CD4-positive, alpha-beta T cell treated with Interleukin-21 for 1 hour (primary cell): ENCODE data around the gene SH3RF1.

ENCODE experiments used
- DNase-seq: peaks from one replicate; pipeline ENCODE4 v3.0.0-alpha.2; 2020

The SH3RF1 gene

DNA sequence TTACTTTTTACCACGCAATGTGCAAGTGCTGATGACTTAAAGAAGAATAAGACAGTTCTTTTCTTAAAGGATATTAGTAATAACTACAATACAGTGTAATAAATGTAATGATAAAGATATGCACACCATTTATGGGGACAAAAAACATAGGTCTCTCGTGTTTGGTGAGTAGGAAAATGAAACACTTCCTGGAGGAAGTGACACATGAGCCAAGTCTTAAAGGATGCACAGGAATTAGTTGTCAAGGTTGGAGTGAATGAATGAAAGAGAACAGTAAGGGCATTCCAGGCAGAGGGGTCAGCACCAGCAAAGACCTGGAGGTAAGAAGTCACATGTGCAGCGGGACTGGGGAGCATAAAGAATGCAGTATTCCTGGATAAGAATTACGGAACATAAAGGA is 112.7 kb downstream of the SH3RF1 start:
- no peak for DNase-seq

DNA sequence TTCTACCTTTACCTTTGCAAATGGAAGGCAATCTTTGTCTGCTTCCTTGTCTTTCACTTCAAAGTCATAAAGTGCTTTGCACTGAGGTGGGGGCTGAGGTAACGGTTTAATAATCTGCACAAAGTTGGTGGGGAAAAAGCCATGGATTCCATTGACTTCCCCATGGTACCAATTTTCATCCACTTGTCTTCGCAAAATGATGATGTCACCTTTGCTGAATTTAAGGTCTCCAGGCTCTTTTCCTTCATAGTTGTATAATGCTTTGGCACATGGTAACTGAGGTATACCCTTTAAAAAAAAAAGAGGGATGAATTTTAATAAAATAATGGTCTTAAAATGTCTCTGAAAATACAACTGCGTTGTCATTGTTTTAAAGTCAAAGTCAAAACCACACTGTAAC is 114.4 kb downstream of the SH3RF1 start:
- DNase-seq: no peak

DNA sequence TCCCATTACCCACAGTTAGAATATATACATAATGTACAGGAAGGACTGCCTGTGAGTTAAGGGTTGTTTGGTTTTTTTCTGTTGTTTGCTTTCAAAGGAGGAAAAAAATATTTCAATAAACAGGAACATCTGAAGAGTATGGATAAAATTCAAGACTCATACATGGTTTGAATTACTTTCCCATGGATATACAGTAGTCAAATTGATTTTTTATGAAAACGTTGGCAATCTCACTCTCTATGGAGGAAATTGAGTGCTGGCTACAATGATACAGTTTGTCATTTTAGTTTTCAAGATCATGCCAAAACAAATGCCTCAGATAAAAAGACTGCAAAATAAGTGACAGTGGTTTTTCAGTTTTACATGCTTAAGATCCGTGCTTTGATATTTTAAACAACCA is 116.6 kb downstream of the SH3RF1 start:
- no peak for DNase-seq

DNA sequence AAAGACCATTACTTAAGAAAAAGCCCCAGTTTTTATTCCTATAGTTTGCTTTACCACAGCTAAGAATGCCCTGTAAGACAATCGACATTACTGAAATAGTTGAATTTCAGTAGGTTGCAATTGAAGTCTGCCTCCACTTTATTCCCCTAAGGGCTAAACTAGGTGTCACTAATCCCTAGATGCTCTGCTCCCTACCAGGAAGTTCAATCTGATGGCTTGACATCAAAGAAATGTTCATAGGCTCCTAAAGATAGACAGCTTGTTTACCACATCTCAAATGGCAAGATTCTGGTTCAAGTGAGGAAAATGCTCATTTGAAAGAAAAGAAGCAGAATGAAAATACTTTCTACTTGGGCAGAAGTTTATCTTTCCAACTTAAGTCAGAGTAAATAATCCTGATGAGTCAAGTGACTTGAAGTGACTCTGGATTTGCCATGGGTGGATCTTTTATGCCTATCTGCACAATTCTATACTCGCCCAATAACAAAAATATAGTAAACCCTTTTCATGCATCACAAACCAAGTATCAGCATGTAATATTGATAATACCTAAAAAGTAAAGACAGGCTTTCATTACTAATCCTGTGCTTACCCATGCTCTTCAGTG is 117.2 kb downstream of the SH3RF1 start:
- no peak for DNase-seq

DNA sequence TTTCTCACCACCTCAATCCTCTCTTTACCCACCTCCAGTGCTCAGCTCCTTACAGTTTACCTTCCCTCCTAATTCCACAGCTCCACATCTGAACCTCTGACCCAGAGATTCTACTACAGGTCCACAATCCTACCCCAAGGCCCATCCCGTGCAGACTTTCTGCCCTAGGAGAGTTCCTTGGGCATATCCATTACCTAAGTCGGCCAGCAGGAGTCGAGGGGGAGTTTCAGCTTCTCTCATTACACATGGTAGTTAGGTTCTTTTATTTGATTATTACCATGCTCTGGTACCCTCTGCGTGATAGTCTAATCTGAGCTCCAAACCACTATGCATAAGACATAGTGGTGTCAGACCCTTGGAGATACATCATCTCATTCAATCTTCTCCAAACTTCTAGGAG is 117.9 kb downstream of the SH3RF1 start:
- DNase-seq: no peak

DNA sequence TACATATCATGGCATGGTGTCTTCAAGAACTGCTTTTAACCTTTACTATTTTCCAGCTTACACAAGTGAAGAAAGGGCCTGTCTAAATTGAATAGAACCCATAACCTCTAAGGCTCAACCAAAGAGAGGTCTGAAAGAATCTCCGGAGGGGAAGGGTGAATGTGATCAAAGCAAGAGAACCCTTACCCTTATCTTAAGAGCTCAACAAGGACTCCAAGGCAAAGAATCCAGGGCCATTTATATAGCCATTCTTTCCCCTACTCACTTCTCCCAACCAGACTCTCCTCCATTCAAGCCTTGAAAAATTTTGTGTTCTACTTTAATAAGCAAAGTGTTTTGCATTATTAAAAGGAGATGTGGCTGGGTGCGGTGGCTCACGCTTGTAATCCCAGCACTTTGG is 118.7 kb downstream of the SH3RF1 start:
- no peak for DNase-seq

DNA sequence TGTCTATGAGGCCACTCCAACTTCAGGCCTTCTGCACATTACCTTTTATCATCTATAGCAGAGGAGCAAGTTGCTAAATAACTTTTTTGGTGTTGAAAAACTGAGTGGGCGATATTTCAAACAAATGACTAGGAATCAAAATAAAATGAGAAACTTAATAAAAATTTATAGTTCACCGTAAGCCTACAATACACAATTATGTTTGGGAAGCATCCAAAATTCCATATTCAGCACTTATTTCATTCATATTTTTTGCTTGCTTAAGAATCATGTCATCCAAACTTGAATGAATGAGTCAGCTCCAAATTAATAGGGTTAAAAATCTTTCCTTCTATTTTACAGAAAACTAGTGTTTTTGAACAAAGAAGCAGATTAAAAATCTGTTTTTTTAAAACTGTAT is 119.1 kb downstream of the SH3RF1 start:
- DNase-seq: no peak

DNA sequence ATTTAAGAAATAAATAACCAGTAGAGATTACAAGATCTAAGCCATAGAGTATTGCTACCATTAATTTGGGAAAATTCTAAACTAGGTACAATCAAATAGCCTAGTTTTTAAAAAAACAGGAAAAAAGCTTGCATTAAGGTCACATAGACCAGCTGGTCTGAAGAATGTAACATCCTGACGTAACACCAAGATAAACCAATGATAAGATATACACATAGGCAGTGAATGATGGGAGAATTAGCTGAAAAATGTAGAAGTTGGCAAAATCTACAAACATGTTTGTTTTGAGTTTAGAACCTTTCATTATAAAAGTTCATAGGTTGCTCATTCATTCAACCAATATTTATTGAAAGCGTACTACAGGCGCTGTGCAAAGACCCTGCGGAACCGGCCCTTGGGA is 120.0 kb downstream of the SH3RF1 start:
- no peak for DNase-seq

DNA sequence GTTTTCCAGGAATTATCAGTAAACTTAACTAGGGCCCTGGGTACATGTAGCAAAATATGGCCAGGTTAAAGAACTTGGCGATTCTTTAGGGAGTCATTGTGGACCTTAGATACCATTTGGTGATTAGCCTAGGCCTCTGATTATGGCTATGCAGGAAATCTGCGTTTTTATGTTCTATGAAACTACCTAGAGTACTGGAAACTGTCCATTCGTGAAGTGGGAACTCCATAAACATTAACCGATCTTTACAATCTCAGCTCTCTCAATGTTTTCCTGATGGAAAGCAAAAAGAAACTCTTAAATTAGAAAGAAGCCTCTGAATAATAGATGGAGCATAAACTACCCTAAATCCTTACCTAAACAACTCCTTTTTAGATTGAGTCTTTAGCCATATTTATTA is 121.9 kb downstream of the SH3RF1 start:
- no peak for DNase-seq

DNA sequence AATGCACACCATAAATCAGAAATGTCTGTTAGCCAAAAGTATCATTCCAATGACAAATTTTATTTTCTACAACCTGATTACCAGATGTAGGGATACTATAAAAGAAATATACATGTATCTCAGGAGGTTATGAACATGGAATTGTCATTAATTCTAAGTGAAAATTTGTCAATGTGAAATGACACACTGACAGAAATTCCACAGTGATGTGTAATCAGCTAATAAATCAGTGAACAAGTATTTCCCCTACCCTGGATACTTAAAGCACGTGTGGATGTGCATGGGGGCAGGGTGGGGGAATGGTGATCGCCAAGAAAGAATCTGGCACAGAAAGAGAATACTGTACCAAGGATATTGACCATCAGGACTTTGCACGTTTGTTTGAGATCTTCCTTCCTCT is 123.6 kb downstream of the SH3RF1 start:
- no peak for DNase-seq

DNA sequence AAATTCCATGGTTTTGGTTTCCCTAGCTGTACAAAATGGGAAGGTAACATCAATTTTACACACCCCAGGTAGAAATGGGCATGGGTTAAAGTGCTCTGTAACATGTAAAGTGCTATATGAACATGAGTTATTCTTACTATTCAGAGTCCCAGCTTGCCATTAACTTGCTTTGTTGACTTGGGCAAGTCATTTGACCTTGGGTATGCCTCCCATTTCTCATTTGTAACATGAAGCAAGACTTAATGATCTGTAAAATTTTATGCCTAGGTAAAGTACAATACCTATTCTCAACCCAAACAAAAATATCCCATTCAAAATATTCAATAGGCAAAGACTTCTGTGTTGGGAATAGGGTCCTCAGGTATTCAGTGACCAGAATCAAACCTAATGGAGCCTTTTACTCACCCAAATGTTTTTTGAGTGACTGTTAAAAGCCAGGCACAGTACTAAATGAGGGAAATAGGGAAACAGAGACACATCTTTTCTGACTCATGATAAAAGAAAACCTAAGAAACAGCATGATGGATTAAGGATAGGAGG is 126.6 kb downstream of the SH3RF1 start:
- DNase-seq: no peak

DNA sequence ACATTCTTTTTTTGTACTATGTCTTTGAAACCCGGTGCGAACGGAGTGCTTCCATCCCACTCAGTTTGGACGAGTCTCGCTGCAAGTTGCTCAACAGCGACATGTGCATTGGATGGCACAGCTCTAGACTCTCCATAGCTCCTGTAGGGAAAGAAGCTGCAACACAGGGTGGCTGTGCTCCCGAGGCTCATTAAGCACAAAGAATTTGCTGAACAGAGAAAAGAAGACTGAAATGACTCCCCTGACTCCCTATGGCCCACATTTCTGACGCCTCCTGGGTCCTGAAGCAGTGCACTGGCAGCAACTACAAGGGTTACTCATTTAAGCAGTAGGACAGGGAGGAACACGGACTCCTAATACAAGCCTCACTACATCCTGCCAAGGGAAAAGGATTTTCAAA is 127.4 kb downstream of the SH3RF1 start:
- no peak for DNase-seq

DNA sequence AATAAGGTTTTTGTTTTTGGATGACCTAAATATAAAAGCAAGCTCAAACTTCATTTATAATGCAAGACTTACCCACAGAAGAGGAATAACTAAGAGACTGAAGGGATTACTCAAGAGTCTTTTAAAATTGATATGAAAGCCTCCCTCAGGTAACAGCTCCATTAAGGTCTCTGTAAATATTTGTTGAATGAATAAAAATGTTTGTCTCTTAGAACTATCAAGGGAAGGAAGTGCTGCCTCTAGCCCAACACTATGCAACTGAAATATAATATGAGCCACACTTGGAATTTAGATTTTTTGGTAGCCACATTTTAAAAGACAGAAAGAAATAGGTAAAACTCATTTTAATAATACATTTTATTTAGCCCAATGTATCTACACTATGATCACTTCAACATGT is 127.8 kb downstream of the SH3RF1 start:
- DNase-seq: no peak

DNA sequence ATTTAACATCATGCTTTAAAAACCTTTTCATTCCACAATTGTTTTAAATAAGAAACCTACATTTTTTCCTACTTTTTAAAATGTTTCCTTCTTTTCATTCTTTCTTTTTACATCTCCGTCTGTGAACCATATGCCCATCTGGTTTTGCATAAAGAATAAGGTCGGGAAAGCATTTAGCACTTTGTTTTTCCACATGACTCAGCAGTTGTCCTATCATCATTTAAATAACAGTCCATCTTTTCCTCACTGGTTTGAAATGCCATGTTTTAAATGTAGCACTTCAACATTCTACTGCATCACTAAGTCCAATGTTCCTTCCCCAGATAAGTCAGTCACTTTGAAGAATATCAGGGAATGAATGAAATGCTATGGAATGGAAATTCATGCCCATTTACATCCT is 128.4 kb downstream of the SH3RF1 start:
- no peak for DNase-seq

DNA sequence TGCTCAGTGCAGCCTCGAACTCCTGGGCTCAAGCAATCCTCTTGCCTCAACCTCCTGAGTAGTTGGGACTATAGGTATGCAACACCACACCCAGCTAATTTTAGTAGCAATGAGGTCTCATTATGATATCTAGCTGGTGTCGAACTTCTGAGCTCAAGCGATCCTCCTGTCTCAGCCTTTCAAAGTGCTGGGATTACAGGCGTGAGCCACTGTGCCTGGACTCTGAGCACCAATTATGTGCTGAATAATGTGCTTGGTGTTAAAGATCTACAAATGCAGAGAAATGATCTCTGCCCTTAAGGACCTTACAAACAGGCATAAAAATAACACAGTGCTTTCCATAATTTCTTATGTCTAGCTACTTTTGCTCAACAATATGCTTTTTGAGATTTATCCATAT is 131.7 kb downstream of the SH3RF1 start:
- no peak for DNase-seq

DNA sequence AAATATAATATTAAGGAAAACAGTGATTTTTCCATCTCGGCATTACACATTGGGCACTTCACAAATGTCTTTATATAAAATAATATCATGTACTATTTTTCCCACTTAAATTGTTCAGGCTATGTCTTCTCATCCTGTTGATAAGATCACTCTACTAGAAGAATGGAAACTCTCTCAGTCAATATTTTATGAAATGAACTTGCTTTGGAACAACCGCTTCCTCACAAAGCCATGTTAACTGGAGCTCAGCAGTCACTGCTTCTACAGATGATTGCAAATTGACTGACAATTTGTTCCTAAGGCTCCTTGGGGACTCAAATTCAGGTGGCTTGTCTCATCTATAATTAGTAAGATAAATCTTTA is 133.2 kb downstream of the SH3RF1 start:
- DNase-seq: no peak

DNA sequence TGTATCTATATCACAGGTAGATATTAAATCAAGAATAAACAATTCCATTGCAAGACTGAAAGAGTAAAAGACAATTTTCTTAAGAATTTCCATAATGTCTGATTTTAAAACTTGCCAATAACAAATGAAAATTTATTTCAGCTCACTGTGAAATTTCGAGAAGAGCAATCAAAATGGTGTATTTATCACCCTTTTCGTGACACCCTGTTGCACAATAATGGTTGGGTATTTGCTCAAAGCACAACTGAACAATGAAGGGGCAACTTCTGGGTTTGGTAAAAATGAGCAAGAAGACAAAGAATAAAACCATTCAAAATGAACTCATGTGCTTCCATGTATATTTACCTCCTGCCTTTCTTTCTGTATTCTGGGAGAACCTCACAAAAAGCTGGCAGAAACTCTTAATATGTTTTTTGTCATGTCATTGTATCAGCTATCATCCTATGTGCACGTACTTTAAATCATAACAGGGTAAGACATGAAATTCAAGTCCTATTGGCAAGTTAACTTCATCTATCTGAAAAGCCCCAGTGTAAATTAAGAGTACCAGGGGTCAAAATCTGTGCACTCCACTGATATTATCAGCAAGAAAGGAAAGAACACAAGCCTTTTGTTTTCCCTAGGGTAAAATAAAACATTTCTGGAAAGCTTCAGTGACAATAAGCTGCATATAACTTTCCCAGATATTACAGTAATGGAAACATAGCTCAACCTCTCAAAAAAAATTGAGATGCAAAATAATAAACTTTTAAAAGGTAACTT is 133.8 kb downstream of the SH3RF1 start:
- no peak for DNase-seq

DNA sequence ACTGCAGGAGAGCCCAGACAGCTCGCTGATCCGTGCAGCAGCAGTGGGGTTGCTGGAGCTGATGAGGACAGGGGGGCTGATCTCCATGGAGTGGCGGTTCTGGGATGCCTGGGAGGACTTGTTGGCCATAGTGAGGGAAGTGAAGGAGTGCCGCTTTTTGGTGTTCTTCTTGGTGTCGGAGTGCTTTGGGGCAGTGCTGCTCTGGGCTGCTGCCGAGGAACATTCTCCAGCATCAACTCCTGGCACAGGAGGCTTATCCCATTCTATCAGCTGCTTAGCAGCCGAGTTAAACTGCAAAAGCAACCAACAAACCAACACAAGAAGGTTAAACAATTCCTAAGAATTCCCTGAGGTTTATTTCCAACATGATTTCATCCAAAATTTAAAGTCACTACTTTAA is 134.4 kb downstream of the SH3RF1 start:
- no peak for DNase-seq

DNA sequence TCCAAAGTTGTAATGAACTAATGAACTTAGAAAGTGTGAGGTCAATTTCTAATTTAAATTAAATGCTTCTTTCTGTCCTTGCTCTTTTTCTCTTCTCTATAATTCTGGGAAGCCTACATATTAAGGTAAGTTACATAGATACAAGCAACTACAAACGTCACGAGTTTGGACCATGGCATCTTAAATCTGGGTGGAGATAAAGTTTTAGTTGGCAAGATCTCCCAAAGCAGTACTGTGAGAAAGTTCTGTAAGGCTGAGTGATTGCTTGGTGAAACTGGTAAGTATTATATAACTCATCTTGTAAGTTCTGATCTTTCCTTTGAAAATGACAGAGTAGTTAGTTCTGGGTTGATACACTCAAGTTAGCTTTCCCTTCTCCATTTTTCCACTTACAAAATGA is 135.0 kb downstream of the SH3RF1 start:
- no peak for DNase-seq

DNA sequence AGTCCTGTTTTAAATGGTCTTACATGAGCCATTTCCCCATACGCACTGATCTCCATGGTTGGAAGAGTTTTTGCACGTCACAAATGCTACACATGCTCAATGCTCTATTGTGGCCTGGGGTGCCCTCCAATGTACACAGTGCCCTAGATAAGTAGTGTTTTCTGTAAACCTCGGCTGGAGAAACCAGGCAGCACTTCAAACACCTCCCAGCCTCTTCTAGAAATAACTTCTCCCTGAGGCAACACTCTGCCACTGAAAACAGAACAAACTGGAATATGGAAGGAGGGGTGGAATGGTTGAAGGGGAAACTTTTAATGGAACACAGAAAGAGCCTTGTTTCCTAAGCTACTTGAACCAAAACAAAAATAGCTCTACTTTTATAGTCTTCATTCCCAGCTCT is 136.8 kb downstream of the SH3RF1 start:
- DNase-seq: no peak

DNA sequence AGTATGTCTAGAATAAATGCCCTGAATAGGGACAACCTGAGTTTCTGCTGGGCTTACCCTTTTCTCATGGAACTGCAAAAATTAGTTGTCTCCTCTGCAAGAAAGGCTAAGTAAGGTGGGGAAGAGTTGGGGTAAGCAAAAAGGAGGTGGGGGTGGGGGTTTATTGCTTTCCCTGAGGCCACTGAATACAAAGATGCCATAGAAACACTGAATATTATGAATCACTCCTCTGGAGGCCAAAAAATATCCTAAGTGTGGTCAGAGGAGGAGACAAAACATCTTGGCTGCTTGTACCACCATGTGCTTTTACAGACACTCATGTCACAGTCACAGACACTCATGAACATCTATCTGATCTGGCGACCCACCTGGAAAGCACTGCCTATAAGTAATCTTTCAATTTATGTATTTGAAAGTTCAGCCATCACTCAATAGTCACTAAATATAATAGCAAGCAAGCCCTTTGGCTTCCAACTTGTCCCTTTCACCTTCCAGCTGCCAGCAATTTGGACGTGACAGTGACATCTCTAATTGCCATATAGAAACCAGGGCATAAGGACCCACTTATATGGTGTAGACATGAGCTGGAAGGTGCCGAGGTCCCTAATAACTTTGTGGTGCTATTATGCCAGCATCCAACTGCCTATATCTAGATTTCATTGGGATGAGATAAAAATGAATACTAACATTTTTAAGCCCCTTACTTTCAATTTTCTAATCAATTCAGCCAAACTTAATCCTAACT is 138.0 kb downstream of the SH3RF1 start:
- DNase-seq: no peak

DNA sequence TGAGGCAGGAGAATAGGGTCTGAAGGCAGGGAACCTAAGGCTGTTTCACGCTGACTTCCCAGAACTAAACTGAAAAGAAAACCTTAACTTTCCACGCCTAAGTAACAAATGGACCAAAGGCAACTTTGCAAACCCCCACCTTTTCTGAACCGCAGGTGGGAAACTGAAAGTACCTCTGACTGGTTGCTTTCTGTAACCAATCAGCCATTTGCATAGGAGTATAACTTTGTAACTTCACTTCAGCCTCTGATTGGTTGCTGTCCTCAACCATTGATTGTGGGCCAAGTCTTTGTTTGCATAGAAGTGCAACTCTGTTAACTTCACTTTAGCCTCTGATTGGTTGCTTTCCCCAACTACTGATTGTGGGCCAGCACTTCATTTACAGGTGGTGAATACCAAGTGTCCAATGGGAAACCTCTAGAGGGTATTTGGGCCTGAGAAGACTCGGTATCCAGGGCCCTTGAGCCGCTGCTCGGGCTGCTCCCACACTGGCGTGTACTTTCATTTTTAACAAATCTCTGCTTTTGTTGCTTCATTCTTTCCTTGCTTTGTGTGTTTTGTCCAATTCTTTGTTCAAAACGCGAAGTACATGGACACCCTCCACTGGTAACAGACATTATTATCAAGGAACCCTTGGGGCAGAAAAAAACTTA is 139.1 kb downstream of the SH3RF1 start:
- DNase-seq: no peak

DNA sequence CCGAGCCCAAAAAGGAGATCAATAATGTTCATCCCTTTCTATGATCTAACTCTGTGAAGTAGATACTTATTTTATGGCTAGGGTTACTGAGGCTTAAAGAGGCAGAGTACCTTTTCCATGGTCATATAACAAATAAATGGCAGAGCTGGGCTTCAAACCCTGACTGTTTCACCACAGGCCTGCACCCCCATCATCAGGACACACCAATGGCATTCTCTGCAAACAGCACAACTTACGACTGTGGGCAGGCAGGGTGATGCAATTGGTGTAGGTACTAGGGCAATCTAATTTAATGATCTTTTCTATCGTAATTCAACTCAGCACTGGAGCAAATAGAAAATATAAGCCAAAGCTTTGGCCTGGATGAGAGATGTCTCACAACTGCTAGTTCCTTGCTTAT is 141.9 kb downstream of the SH3RF1 start:
- DNase-seq: no peak

DNA sequence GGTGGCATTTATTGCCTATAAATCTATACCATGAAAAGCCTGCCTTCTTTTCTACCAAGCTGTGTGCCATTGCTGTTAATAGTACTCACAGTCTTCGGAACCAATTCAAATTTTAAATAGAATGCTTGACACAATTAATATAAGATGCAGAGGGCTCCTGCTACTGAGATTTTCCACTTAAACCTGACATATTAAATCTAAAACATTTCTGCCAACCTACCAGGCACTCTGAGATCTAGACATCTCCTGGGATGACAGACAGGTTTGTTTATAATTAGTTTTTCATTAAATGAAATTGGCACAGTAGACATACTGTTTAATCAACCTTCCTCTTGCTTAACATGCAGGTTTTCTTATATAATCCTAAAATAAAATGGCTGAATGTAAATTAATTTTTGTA is 143.4 kb downstream of the SH3RF1 start:
- no peak for DNase-seq
